ENCODE measurements around the gene DBF4B. TPM values are rescaled to one million over a fixed set of nuclear protein-coding genes. Genes with fewer than 3 reads are reported as not detected.

The DBF4B gene
- total and polyA plus RNA-seq, 11 donors, result 1.4 to 5.3 (median 3.8) TPM

DNA sequence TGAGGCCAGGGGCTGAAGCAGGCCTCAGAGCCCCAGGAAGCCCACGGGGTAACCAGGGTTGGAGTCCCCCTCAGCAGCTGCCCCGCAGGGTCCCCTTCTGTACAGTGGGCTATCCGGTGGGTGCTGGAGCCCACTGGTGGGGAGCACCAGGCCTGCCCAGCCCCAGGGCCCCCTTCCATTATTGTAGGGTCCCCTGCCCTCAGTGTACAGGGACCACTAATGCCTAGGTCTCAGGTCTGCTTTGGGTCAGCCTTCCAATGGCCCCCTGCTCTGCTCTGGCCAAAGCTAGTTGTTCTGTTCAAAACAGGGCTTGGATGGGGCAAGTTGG lies 51.4 kb downstream of the DBF4B start:
- Histone ChIP-seq H3K4me1 (peaks cover 0 to 28% (median 9%) of the 10 kb centered on the region in 12 donors), H3K27ac (no peak overlapping the region), H3K4me3 (peak overlapping the region in 6 of 12 donors; percentile 24 to 64 (median 56)), H3K27me3 (peaks cover 4 to 32% (median 13%) of the 10 kb centered on the region in 9 donors), H3K9me3 (no peaks in the 10 kb centered on the region), H3K36me3 (no peaks in the 10 kb centered on the region)
- peak in 1 of 4 donors; percentile 4 for ATAC-seq
- DNase-seq, result no peak
- intact Hi-C loops (cut with DNase I), result loop anchor here in 2 of 10 donors (10.0 kb wide), 2 partner anchors 55 to 65 kb away; partner anchors contain the start of gene DBF4B (in 1 of the 2)
- no peak for TF ChIP-seq POLR2A (IDR thresholded peaks at IDR 0.05)
- TF ChIP-seq, protein P1, sequence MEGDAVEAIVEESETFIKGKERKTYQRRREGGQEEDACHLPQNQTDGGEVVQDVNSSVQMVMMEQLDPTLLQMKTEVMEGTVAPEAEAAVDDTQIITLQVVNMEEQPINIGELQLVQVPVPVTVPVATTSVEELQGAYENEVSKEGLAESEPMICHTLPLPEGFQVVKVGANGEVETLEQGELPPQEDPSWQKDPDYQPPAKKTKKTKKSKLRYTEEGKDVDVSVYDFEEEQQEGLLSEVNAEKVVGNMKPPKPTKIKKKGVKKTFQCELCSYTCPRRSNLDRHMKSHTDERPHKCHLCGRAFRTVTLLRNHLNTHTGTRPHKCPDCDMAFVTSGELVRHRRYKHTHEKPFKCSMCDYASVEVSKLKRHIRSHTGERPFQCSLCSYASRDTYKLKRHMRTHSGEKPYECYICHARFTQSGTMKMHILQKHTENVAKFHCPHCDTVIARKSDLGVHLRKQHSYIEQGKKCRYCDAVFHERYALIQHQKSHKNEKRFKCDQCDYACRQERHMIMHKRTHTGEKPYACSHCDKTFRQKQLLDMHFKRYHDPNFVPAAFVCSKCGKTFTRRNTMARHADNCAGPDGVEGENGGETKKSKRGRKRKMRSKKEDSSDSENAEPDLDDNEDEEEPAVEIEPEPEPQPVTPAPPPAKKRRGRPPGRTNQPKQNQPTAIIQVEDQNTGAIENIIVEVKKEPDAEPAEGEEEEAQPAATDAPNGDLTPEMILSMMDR (IDR thresholded peaks at IDR 0.05), result no peak
- WGBS, 4 donors, result 50 to 63% (median 52%) methylated on average over 2 to 3 of the region's 3 CpGs; no CpG with 5 or more reads in 1 of the 4 donors

DNA sequence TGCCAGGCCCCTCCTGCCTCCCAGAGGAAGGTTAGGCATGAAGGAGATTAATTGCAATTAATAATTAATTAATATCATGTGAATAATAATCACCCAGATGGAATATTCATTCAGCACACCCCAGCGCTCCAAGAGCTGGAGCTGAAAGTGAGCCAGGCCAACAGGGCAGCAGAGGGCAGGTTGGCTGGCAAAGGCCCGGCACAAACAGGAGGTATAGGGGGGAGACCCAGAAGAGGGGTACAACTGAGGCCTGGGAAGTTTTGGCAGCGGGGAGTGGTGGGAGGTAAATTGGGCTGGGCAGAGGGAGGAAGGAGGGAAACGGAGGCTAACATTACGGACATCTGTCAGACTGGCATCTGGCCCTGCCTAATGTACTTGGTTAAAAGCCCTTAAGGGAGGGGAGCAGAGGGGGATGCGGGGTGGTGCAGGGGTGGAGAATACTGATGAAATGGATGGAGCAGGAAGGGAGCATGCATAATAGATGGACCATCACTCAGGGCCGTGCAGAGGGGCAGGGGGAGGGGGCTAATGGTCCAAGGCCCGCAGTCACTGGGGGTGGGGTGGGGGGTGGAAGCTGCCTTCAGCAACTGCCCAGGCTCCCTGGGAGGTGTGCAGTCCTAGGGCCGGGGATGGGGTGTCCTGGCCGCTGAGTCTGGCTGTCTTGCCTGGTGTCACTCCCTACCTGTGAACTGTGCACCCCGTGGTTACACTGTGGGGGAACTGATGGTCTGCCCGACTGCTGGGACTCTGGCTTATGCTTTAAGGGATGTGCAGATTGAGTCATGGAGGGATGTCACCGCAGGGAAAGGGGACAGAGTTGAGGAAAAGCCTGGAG lies 52.2 kb downstream of the DBF4B start:
- Histone ChIP-seq H3K9me3 (no peaks in the 10 kb centered on the region), H3K4me3 (no peak overlapping the region), H3K36me3 (no peaks in the 10 kb centered on the region), H3K4me1 (peaks cover 0 to 28% (median 9%) of the 10 kb centered on the region in 12 donors), H3K27ac (no peak overlapping the region), H3K27me3 (peaks cover 4 to 32% (median 13%) of the 10 kb centered on the region in 9 donors)
- DNase-seq, result peak in 1 of 5 donors; percentile 15
- intact Hi-C loops (cut with DNase I), result loop anchor here in 1 of 10 donors (10.0 kb wide), 1 partner anchor 56 kb away; the partner anchor contains the start of gene DBF4B
- WGBS, 4 donors, result 69 to 75% (median 71%) methylated on average over 13 of the region's 13 CpGs
- TF ChIP-seq POLR2A (IDR thresholded peaks at IDR 0.05), result no peak
- TF ChIP-seq, protein P1 (IDR thresholded peaks at IDR 0.05), result no peak
- ATAC-seq, result no peak

DNA sequence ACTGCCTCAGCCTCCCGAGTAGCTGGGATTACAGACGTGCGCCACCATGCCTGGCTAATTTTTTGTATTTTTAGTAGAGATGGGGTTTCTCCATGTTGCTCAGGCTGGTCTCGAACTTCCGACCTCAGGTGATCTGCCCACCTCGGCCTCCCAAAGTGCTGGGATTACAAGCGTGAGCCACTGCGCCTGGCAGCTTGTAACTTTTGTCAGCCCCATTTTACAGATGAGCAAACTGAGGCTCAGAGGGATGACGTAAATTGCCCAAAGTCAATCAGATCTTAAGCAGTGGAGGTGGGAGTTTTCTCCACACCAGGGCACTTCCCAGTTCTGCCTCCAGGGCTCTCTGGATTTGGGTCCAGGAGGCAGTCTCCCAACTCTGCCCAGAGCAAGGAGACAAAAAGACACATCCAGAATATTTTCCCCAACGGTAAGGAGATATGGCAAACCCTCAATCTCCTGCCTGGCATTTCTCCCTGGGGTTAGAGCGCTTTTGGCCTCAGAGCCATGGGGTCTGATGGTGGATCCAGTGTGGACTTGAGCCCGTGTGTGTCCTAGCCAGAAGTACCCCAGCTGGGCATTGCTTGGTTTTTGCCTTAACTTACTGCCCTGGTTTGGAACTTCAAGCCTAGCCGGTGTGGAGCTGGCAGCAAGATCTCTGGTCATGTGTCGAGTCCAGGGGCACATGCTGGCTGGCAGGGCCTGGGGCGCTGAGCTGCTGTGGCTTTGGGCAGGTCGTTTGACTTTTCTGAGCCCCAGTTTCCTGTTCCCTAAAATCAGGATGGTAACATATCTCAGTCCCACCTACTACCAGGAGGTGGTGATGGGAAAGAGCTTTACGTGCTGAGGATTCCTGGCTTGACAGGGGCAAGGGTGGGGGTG lies 53.7 kb downstream of the DBF4B start:
- ATAC-seq (no peak), DNase-seq (no peak)
- TF ChIP-seq POLR2A (IDR thresholded peaks at IDR 0.05), result no peak
- TF ChIP-seq, protein P1 (IDR thresholded peaks at IDR 0.05), result no peak
- Histone ChIP-seq H3K36me3 (no peaks in the 10 kb centered on the region), H3K9me3 (no peaks in the 10 kb centered on the region), H3K27me3 (peaks cover 4 to 32% (median 13%) of the 10 kb centered on the region in 9 donors), H3K27ac (no peak overlapping the region), H3K4me3 (no peak overlapping the region), H3K4me1 (peaks cover 0 to 28% (median 9%) of the 10 kb centered on the region in 12 donors)
- 72 to 76% (median 74%) methylated on average over 16 to 17 of the region's 17 CpGs for WGBS, 4 donors
- intact Hi-C loops (cut with DNase I), result loop anchor here in 1 of 10 donors (10.0 kb wide), 1 partner anchor 57 kb away; the partner anchor contains the start of gene DBF4B
